ENCODE data around the gene CADM1. TPM values are rescaled to one million over a fixed set of nuclear protein-coding genes. Genes with fewer than 3 reads are reported as not detected.
A peak's percentile ranks its signal among the peaks of the same experiment; 100 is the strongest.

Gene CADM1
- polyA plus RNA-seq, 6 donors from 2014 or later, result not detected

DNA sequence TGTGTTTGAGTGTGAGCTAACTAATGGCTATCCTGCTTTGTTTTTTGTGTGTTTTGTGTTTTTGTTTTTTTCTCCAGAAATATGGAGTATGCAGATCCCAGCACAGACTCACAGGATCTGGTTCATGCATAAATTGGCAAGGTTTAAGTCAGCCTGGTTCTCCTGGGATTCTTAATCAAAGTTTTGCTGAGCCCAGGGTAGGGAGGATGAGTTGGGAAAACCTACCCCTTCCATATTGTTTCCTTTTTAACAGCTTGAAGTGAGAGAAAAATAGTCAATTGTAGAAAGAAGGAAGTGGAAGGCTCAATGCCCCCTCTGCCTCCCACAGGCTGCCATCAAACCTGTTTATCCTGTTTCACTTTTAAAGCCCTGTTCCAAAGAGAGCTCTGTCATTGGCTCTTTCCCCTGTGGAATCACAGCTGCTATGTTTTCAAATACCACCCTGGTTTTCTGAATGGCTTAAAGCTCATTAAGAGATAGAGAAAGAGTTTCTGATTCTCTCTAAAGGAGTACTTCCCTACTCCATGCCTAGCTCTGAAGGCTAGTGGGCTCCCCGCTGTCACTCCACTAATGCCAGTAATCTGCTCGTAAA, 23.4 kb upstream of the CADM1 start:
- Mint-ChIP-seq H3K27ac (no peak overlapping the region), H3K36me3 (no peaks in the 10 kb centered on the region), H3K4me1 (no peaks in the 10 kb centered on the region), H3K4me3 (no peak overlapping the region), H3K27me3 (peaks cover 0 to 7% (median 0%) of the 10 kb centered on the region in 3 donors), H3K9me3 (peaks cover 0 to 9% (median 5%) of the 10 kb centered on the region in 7 donors)
- no peak for ATAC-seq (ENCODE audit: low read depth in 2 of 2)
- no peak for DNase-seq

DNA sequence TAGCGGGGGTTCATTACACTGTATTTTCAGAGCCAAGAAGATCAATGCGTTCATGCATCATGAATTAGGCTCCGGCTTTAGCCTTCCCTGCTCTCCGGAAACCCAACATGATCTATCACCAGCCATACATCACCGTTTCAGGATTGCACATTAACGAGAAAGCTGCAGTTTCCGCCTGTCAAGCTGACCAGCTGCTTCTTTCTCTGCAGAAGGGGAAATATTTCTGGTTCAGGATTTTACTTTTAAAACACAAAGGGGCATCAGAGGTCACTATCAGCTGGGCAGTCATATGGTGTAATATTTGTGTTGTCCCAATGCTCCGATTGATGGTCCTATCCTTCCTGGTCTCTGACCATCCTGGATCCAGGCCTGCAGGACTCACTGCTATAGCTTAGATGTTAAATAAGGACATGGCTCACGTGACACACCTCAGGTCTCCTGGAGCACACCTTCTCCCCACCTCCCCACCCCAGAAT, 21.4 kb upstream of the CADM1 start:
- no peak for DNase-seq
- H3K9me3 Mint-ChIP-seq, result peaks cover 2 to 16% (median 8%) of the 10 kb centered on the region in 7 donors
- H3K4me1 Mint-ChIP-seq, result no peaks in the 10 kb centered on the region
- no peak overlapping the region for H3K27ac Mint-ChIP-seq
- no peak overlapping the region for H3K4me3 Mint-ChIP-seq
- H3K36me3 Mint-ChIP-seq, result peaks cover 0 to 5% of the 10 kb centered on the region in 2 donors
- peaks cover 4 to 16% (median 8%) of the 10 kb centered on the region in 3 donors for H3K27me3 Mint-ChIP-seq
- ATAC-seq (ENCODE audit: low read depth in 2 of 2), result no peak

GRCh38 chr11:115524572-115524971, 20.4 kb upstream of the CADM1 start:
- peaks cover 0 to 5% of the 10 kb centered on the region in 2 donors for H3K36me3 Mint-ChIP-seq
- ATAC-seq (ENCODE audit: low read depth in 2 of 2), result no peak
- no peaks in the 10 kb centered on the region for H3K4me1 Mint-ChIP-seq
- no peak for DNase-seq
- no peak overlapping the region for H3K4me3 Mint-ChIP-seq
- H3K9me3 Mint-ChIP-seq, result peaks cover 2 to 16% (median 10%) of the 10 kb centered on the region in 7 donors
- H3K27me3 Mint-ChIP-seq, result peaks cover 10 to 16% (median 12%) of the 10 kb centered on the region in 3 donors
- no peak overlapping the region for H3K27ac Mint-ChIP-seq

- H3K27me3 Mint-ChIP-seq, result peaks cover 12 to 16% (median 13%) of the 10 kb centered on the region in 3 donors
- DNase-seq (no peak), ATAC-seq (ENCODE audit: low read depth in 2 of 2) (no peak)
- H3K4me3 Mint-ChIP-seq, result no peak overlapping the region
- H3K36me3 Mint-ChIP-seq, result peaks cover 0 to 5% of the 10 kb centered on the region in 2 donors
- H3K4me1 Mint-ChIP-seq, result no peaks in the 10 kb centered on the region
- peaks cover 0 to 16% (median 10%) of the 10 kb centered on the region in 7 donors for H3K9me3 Mint-ChIP-seq
- H3K27ac Mint-ChIP-seq, result no peak overlapping the region
These were observed 19.6 kb upstream of the CADM1 start for GRCh38 chr11:115523727-115524399.

DNA sequence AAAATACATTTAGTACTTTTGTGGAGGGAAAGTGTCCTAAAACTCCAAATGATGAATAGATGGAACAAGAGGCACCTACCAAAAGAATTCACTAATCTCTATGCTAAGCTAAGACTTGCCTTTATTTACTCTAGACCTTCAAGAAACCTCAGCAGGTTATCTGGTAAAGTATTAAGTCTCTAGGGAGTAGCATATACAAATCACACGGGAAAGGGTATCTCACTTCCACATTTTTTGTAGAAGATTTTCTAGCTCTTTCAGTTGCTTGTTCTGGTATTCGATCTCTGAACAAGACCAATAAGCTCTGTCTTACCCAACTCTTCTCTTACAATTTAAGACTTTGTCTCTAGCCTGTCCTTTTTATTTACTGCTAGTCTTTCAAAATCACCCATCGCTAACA, 18.1 kb upstream of the CADM1 start:
- peaks cover 0 to 16% (median 10%) of the 10 kb centered on the region in 7 donors for H3K9me3 Mint-ChIP-seq
- H3K36me3 Mint-ChIP-seq, result peaks cover 0 to 5% of the 10 kb centered on the region in 2 donors
- H3K27me3 Mint-ChIP-seq, result peaks cover 13 to 17% (median 16%) of the 10 kb centered on the region in 3 donors
- H3K4me1 Mint-ChIP-seq, result no peaks in the 10 kb centered on the region
- no peak overlapping the region for H3K27ac Mint-ChIP-seq
- ATAC-seq (ENCODE audit: low read depth in 2 of 2), result no peak
- no peak for DNase-seq
- H3K4me3 Mint-ChIP-seq, result no peak overlapping the region

DNA sequence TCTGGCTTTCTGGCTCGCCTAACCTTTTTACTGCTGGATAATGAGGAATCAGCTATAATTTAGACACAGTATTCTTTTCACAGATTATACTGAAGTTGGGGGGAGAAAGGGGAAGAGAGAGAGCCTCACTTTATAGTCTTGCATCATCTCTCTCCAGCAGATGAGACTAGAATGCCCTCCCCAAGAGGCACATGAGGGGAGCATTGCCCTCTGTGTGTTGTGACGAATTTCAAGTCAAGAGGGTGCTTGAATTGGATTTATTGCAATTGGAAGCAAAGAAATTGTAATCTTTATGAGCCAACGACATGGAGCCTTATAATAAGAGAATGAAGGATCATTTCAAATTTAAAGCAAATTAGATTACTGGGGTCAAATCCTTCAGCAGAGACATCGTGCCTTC, 17.6 kb upstream of the CADM1 start:
- H3K27me3 Mint-ChIP-seq, result peaks cover 13 to 17% (median 16%) of the 10 kb centered on the region in 3 donors
- H3K27ac Mint-ChIP-seq, result no peak overlapping the region
- H3K36me3 Mint-ChIP-seq, result peaks cover 0 to 5% of the 10 kb centered on the region in 2 donors
- ATAC-seq (ENCODE audit: low read depth in 2 of 2), result no peak
- no peak overlapping the region for H3K4me3 Mint-ChIP-seq
- DNase-seq, result no peak
- H3K9me3 Mint-ChIP-seq, result peaks cover 0 to 16% (median 10%) of the 10 kb centered on the region in 7 donors
- no peaks in the 10 kb centered on the region for H3K4me1 Mint-ChIP-seq

DNA sequence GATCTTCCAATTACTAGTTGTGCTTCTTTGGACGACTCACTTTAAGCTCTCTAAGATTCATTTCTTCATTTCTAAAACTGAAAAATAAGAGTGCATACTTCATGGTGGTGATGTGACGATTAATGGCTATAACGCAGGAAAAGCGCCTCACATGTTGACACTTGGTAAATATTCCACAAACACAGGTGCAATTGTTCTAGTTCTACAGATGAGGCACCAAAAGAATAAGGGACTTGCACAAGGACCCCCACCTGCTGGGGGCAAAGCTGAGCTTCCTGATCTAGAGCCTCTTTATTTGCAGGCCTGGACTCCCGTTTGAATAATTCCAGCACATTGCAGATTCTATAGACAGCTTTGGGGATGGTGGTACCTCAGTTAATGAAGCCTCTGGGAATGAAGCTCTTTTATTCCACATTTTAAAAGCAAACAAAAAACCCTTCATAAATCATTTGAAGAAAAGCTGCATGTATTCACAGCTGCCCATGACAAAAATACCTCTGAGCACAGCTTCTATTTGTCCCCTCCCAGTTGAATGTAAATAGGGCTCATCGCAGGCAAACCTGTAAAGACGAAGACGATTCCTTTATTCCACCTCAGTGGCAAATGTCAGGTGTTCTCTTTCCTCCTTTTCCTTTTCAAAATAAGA, 14.9 kb upstream of the CADM1 start:
- Mint-ChIP-seq H3K4me3 (no peak overlapping the region), H3K36me3 (peaks cover 0 to 5% of the 10 kb centered on the region in 2 donors), H3K4me1 (no peaks in the 10 kb centered on the region), H3K27ac (no peak overlapping the region), H3K9me3 (peaks cover 0 to 19% (median 10%) of the 10 kb centered on the region in 7 donors), H3K27me3 (peaks cover 13 to 18% (median 17%) of the 10 kb centered on the region in 3 donors)
- no peak for ATAC-seq (ENCODE audit: low read depth in 2 of 2)
- no peak for DNase-seq

DNA sequence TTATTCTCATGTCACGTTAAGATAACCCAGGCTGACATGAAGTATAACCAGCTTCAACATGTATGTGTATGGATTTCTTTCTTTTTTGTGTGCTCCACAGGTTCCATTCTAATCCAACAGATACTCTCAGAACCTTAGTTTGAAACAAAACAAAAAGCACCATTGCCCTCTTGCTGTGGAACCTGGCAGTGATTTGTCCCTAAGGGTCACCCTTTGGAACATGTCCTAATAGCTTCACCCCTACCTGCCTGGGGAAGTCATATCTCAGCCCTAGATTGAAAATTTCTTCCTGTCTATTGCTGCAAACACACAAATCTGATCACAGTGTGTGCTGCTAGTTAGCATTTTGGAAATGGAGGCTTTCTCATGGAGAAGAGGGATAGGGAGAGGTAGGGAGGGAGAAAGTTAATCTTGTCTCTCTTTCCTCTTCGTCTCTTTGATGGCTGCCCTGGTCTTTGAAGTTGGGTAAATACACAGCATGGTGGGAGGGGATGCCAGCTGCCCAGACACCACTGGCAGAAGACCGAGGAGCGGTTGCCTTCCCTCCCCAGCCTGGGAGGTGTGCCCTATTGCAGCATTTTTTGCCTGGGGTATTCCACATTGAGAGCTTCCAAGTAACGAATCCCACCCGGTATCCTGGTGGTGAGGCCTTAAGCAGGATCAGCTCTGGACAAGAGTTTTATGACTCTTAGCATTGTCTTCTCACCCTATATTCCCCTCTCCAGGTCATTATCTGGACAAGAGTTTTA, 11.6 kb upstream of the CADM1 start:
- no peak overlapping the region for H3K27ac Mint-ChIP-seq
- H3K27me3 Mint-ChIP-seq, result peaks cover 5 to 13% (median 11%) of the 10 kb centered on the region in 3 donors
- H3K4me3 Mint-ChIP-seq, result no peak overlapping the region
- peaks cover 0 to 5% (median 3%) of the 10 kb centered on the region in 7 donors for H3K9me3 Mint-ChIP-seq
- no peaks in the 10 kb centered on the region for H3K4me1 Mint-ChIP-seq
- H3K36me3 Mint-ChIP-seq, result no peaks in the 10 kb centered on the region
- DNase-seq (no peak), ATAC-seq (ENCODE audit: low read depth in 2 of 2) (no peak)

DNA sequence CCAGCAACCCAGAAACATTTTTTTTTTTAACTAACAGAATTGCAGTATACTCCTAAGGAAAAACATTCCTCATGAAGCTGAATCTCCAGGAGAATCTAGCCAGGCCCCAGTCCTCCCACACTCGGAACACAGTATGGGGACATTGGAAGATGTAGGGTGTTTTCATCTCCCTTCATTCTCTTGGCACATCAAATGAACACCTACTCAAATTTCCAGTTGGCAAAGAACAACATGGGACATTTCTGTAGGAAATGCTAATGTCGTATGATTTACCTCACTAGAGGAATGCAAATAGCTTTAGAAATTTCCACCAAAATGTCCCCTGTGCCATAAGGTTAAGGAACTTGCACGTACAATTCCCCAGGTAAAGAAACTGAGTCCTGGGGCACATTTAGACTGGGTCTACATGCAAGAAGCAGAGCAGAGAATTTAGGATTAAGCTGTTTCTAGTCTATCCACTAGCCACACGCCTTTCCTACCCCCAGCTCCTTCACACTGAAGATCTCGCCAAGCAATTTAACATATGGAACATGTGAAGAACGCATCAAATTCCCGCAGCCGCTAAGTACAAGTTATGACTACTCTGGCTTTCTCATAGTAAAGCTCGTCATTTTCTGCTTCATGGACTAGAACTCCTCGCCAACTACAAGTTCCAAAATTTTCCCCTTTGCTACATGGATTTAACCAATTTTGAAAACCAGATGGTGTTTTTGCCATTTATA, 2.9 kb upstream of the CADM1 start:
- Mint-ChIP-seq H3K9me3 (peaks cover 3 to 14% (median 5%) of the 10 kb centered on the region in 7 donors), H3K27me3 (peaks cover 29 to 52% (median 50%) of the 10 kb centered on the region in 3 donors), H3K4me1 (peaks cover 3 to 16% (median 9%) of the 10 kb centered on the region in 3 donors), H3K36me3 (no peaks in the 10 kb centered on the region), H3K4me3 (no peak overlapping the region), H3K27ac (no peak overlapping the region)
- no peak for DNase-seq
- no peak for ATAC-seq (ENCODE audit: low read depth in 2 of 2)

- ATAC-seq (ENCODE audit: low read depth in 2 of 2) (no peak), DNase-seq (no peak)
- H3K27ac Mint-ChIP-seq, result peak overlapping the region in 1 of 6 donors; percentile 42
- no peaks in the 10 kb centered on the region for H3K36me3 Mint-ChIP-seq
- peaks cover 3 to 14% (median 5%) of the 10 kb centered on the region in 7 donors for H3K9me3 Mint-ChIP-seq
- H3K4me3 Mint-ChIP-seq, result peak overlapping the region in 5 of 8 donors; percentile 28 to 85 (median 58)
- H3K4me1 Mint-ChIP-seq, result peaks cover 3 to 16% (median 9%) of the 10 kb centered on the region in 3 donors
- peaks cover 29 to 50% (median 50%) of the 10 kb centered on the region in 3 donors for H3K27me3 Mint-ChIP-seq
These were observed 960 bp upstream of the CADM1 start for GRCh38 chr11:115505175-115505574.

- Mint-ChIP-seq H3K4me1 (peaks cover 3 to 16% (median 9%) of the 10 kb centered on the region in 3 donors), H3K4me3 (peak overlapping the region in 4 of 8 donors; percentile 3 to 53 (median 31)), H3K27me3 (peaks cover 32 to 48% (median 39%) of the 10 kb centered on the region in 3 donors), H3K27ac (no peak overlapping the region), H3K9me3 (peaks cover 0 to 11% (median 6%) of the 10 kb centered on the region in 7 donors), H3K36me3 (no peaks in the 10 kb centered on the region)
- DNase-seq (no peak), ATAC-seq (ENCODE audit: low read depth in 2 of 2) (no peak)
These were observed 334 bp downstream of the CADM1 start for GRCh38 chr11:115503886-115504275.

DNA sequence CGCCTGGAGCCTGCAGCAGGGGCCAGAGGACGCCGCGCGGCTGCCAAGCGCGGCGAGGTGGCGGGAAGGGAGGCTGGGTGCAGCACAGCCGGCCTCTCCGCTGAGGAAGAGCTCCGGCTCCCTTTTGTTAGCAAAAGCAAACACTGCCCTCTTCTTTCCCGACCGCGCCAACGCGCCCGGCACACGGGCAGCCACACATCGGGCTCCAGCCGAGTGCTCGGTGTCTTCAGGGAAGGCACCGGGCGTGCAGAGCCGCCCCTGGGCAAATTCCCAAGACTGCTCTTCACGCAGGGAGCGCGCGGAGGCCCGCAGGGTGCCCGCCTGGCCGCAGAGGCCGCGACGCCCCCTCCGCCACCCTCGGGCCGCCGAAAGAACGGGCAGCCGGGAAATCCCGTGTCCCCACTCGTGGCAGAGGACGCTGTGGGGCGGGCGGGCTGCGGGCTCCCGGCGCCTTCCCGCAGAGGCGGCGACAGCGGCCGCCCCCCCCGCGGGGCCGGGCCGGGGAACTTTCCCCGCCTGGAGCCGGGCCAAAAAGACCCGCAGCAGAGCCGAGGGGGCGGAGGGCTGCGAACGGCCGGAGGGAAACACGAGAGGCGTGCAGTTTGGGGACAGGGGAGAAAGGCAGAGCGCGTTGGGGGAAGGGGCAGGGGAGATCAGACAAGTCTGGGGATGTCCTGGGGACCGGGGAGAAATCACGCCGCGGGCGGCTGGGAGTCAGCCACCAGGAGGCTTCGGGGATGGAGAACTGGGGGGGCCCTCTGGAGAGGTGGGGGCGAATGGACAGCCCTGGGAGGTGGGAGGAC, 931 bp downstream of the CADM1 start:
- Mint-ChIP-seq H3K27ac (no peak overlapping the region), H3K4me1 (peaks cover 3 to 16% (median 9%) of the 10 kb centered on the region in 3 donors), H3K4me3 (peak overlapping the region in 1 of 8 donors; percentile 53), H3K36me3 (no peaks in the 10 kb centered on the region), H3K27me3 (peaks cover 31 to 49% (median 39%) of the 10 kb centered on the region in 3 donors), H3K9me3 (peaks cover 0 to 16% (median 6%) of the 10 kb centered on the region in 7 donors)
- DNase-seq (no peak), ATAC-seq (ENCODE audit: low read depth in 2 of 2) (no peak)
